ENCODE measurements around the gene CERS6. TPM values are rescaled to one million over a fixed set of nuclear protein-coding genes. Genes with fewer than 3 reads are reported as not detected.

The CERS6 gene
- total RNA-seq, 1 experiment from 2014 or later = not detected

DNA sequence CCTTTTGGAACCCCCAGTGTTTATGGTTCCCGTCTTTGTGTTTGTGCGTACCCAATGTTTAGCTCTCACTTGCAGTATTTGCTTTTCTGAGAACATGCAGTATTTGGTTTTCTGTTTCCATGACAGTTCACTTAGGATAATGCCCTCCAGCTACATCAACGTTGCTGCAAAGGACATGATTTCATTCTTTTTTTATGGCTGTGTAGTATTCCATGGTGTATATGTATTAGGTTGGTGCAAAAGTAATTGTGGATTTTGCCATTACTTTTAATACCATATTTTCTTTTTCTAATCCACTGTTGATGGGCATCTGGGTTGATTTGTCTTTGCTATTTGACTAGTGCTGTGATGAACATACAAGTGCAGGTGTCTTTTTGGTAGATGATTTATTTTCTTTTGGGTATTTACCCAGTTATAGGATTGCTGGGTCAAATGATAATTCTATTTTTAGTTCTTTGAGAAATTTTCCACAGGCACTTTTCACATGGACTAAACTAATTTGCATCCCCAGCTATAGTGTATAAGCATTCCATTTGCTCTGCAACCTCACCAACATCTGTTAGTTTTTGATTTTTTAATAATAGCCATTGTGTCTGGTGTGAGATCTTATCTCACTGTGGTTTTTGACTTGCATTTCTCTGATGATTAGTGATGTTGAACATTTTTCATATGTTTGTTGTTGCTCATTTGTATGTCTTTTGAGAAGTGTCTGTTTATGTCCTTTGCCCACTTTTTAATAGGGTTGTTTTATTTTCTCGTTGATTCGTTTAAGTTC, 63.6 kb downstream of the CERS6 start:
- Histone ChIP-seq H3K27me3 (ENCODE audit: low read length) (no peaks in the 10 kb centered on the region), H3K4me3 (ENCODE audit: low read length) (no peak overlapping the region), H2AFZ (ENCODE audit: low read length) (no peak overlapping the region), H4K20me1 (ENCODE audit: insufficient read depth, low read depth, low read length) (no peaks in the 10 kb centered on the region), H3K9me2 (replicated peaks; ENCODE audit: insufficient read depth, low read length) (no peaks in the 10 kb centered on the region), H3K4me2 (ENCODE audit: low read depth, low read length, poor library complexity, severe bottlenecking) (no peak overlapping the region), H3K36me3 (ENCODE audit: insufficient read depth, low read length) (no peaks in the 10 kb centered on the region), H3K9ac (ENCODE audit: low read length) (no peak overlapping the region), H3K79me2 (ENCODE audit: low read length) (no peaks in the 10 kb centered on the region), H3K4me1 (ENCODE audit: low read length) (no peaks in the 10 kb centered on the region), H3K27ac (ENCODE audit: low read length) (no peak overlapping the region), H3K9me3 (ENCODE audit: low read length) (no peaks in the 10 kb centered on the region)
- no peak for DNase-seq

DNA sequence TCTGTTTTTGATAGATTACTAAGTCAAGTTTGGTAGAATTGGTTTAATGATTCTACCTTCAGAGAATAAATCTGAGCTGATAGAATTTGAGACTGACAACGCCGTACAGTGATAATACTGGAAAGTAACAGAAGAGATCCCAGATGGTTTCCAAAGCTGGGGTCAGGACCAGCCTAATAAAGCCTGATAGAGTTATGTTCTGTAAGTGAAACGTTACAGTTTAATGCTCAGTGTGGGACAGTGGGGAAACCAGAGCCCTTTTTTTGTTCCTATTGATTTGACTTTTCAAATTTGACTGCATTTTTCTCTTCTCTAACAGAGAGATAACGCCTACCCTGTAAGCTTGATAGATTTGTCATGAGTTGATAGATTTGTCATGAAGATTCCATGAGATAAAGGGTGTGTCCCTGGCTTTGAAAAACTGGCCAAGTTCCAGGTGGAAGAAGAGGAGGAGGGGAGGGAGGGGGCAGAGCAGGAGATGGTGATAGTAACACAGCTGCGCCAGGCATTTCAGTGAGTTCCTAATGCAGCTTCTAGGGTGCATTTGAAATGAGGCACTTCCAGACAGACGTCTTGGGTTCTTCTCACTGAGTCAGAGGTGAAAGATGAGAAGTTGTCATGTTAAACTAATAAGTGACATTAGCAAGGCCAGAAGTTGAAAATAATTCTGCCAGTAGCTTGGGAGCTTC, 65.1 kb downstream of the CERS6 start:
- Histone ChIP-seq H3K9me2 (replicated peaks; ENCODE audit: insufficient read depth, low read length) (no peaks in the 10 kb centered on the region), H4K20me1 (ENCODE audit: insufficient read depth, low read depth, low read length) (no peaks in the 10 kb centered on the region), H3K4me3 (ENCODE audit: low read length) (no peak overlapping the region), H3K4me2 (ENCODE audit: low read depth, low read length, poor library complexity, severe bottlenecking) (no peak overlapping the region), H3K4me1 (ENCODE audit: low read length) (no peaks in the 10 kb centered on the region), H3K9ac (ENCODE audit: low read length) (no peak overlapping the region), H3K36me3 (ENCODE audit: insufficient read depth, low read length) (no peaks in the 10 kb centered on the region), H2AFZ (ENCODE audit: low read length) (no peak overlapping the region), H3K79me2 (ENCODE audit: low read length) (no peaks in the 10 kb centered on the region), H3K9me3 (ENCODE audit: low read length) (no peaks in the 10 kb centered on the region), H3K27ac (ENCODE audit: low read length) (no peak overlapping the region), H3K27me3 (ENCODE audit: low read length) (no peaks in the 10 kb centered on the region)
- DNase-seq = no peak

DNA sequence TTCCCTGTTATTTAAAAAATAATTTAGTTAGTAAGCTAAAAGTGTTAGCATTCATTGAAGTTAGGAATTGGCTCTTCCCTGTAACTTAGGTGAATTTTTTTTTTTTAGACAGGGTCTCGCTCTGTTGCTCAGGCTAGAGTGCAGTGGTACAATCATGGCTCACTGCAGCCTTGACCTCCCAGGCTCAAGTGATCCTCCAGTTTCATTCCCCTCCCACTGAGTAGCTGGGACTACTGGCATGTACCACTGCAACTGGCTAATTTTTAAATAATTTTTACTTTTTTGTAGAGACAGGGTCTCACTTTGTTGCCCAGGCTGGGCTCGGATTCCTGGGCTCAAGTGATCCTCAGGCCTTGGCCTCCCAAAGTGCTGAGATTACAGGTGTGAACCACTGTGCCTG, 66.4 kb downstream of the CERS6 start:
- no peaks in the 10 kb centered on the region for H3K79me2 ChIP-seq (ENCODE audit: low read length)
- no peak overlapping the region for H3K27ac ChIP-seq (ENCODE audit: low read length)
- no peak for DNase-seq
- no peaks in the 10 kb centered on the region for H3K9me3 ChIP-seq (ENCODE audit: low read length)
- no peaks in the 10 kb centered on the region for H3K9me2 ChIP-seq (replicated peaks; ENCODE audit: insufficient read depth, low read length)
- H3K4me2 ChIP-seq (ENCODE audit: low read depth, low read length, poor library complexity, severe bottlenecking) = no peak overlapping the region
- H4K20me1 ChIP-seq (ENCODE audit: insufficient read depth, low read depth, low read length) = no peaks in the 10 kb centered on the region
- no peak overlapping the region for H3K4me3 ChIP-seq (ENCODE audit: low read length)
- no peaks in the 10 kb centered on the region for H3K36me3 ChIP-seq (ENCODE audit: insufficient read depth, low read length)
- no peaks in the 10 kb centered on the region for H3K4me1 ChIP-seq (ENCODE audit: low read length)
- no peak overlapping the region for H2AFZ ChIP-seq (ENCODE audit: low read length)
- H3K27me3 ChIP-seq (ENCODE audit: low read length) = no peaks in the 10 kb centered on the region
- H3K9ac ChIP-seq (ENCODE audit: low read length) = no peak overlapping the region

DNA sequence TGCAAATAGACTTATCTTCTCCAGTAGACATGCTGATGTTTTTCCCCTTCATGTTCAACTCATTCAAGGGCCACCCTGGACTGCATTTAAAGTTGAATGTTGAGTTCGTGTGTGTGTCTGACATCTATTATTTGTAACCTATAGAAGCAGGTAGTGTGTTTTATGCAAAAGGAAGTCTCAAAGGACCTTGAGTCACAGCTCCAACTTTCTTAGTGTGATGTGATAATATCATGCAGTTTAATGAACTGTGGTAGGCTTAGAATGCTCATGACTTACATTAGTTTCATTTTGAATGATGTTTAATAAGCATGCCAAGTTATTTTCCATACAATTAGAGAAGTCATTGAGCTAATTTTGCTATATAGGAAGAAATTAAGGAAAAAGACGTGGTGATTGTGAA, 67.9 kb downstream of the CERS6 start:
- Histone ChIP-seq H3K9ac (ENCODE audit: low read length) (no peak overlapping the region), H2AFZ (ENCODE audit: low read length) (no peak overlapping the region), H3K4me3 (ENCODE audit: low read length) (no peak overlapping the region), H3K9me3 (ENCODE audit: low read length) (no peaks in the 10 kb centered on the region), H3K27ac (ENCODE audit: low read length) (no peak overlapping the region), H3K9me2 (replicated peaks; ENCODE audit: insufficient read depth, low read length) (no peaks in the 10 kb centered on the region), H3K79me2 (ENCODE audit: low read length) (no peaks in the 10 kb centered on the region), H3K4me1 (ENCODE audit: low read length) (no peaks in the 10 kb centered on the region), H4K20me1 (ENCODE audit: insufficient read depth, low read depth, low read length) (no peaks in the 10 kb centered on the region), H3K4me2 (ENCODE audit: low read depth, low read length, poor library complexity, severe bottlenecking) (no peak overlapping the region), H3K27me3 (ENCODE audit: low read length) (no peaks in the 10 kb centered on the region), H3K36me3 (ENCODE audit: insufficient read depth, low read length) (no peaks in the 10 kb centered on the region)
- DNase-seq = no peak

DNA sequence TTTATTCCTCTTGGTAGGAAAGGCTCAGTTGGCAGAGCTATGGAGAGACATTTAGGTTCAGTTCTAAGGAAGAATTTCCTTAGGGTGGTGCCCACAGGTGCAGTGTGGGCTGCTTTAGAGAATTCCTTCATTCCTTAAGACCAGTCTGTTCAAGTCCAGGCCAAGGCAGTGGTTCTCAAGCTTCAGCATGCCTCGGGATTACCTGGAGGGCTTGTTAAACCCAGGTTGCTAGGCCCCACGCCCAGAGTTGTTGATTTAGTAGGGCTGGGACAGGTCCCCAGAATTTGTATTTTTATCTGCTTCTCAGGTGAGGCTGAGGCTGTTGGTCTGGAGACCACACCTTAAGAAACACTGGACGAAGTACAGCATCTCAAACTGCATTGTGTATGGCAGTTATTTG, 68.9 kb downstream of the CERS6 start:
- Histone ChIP-seq H3K9me2 (replicated peaks; ENCODE audit: insufficient read depth, low read length) (no peaks in the 10 kb centered on the region), H3K4me3 (ENCODE audit: low read length) (no peak overlapping the region), H3K79me2 (ENCODE audit: low read length) (no peaks in the 10 kb centered on the region), H3K4me2 (ENCODE audit: low read depth, low read length, poor library complexity, severe bottlenecking) (no peak overlapping the region), H3K27ac (ENCODE audit: low read length) (no peak overlapping the region), H4K20me1 (ENCODE audit: insufficient read depth, low read depth, low read length) (no peaks in the 10 kb centered on the region), H3K27me3 (ENCODE audit: low read length) (no peaks in the 10 kb centered on the region), H3K4me1 (ENCODE audit: low read length) (peaks cover 7% of the 10 kb centered on the region), H3K36me3 (ENCODE audit: insufficient read depth, low read length) (no peaks in the 10 kb centered on the region), H3K9me3 (ENCODE audit: low read length) (no peaks in the 10 kb centered on the region), H3K9ac (ENCODE audit: low read length) (no peak overlapping the region), H2AFZ (ENCODE audit: low read length) (no peak overlapping the region)
- DNase-seq = no peak

DNA sequence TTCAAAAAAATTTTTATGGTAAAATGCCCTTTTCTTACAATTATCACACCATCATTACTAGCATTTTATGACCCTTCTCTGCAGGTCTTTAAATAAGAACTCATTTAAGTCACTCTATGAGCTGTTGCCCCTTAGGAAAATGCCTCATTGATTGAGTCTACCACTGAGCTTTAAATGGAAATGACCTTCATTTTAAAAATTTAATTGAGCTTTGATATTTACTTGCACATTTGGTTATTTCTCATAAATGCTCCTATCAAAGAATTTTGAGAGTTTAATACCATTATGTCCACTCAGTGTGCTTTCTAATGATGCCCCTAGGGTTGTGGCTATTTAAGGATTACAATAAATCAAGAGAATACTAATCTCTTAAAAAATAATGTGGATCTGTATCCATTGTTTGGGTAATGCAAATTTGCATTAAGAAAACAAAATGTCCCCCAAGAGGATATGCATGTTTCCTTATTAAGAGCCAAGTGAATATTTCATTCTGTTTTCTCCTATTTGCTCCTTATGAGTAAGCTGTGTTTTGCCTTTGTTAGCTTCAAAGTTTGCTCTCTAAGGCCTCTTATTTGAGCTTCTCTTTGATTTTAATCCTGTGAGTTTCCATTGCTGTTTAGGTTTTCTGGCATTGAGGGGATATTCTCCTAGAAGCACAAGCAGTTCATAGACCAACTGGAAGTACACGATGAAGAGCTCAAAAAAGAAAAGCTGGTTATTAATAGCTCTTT, 69.8 kb downstream of the CERS6 start:
- Histone ChIP-seq H3K4me3 (ENCODE audit: low read length) (no peak overlapping the region), H3K9me3 (ENCODE audit: low read length) (no peaks in the 10 kb centered on the region), H3K4me1 (ENCODE audit: low read length) (peaks cover 11% of the 10 kb centered on the region), H3K27ac (ENCODE audit: low read length) (no peak overlapping the region), H3K79me2 (ENCODE audit: low read length) (no peaks in the 10 kb centered on the region), H2AFZ (ENCODE audit: low read length) (no peak overlapping the region), H4K20me1 (ENCODE audit: insufficient read depth, low read depth, low read length) (no peaks in the 10 kb centered on the region), H3K27me3 (ENCODE audit: low read length) (no peaks in the 10 kb centered on the region), H3K4me2 (ENCODE audit: low read depth, low read length, poor library complexity, severe bottlenecking) (no peak overlapping the region), H3K9me2 (replicated peaks; ENCODE audit: insufficient read depth, low read length) (no peaks in the 10 kb centered on the region), H3K9ac (ENCODE audit: low read length) (no peak overlapping the region), H3K36me3 (ENCODE audit: insufficient read depth, low read length) (no peaks in the 10 kb centered on the region)
- no peak for DNase-seq

DNA sequence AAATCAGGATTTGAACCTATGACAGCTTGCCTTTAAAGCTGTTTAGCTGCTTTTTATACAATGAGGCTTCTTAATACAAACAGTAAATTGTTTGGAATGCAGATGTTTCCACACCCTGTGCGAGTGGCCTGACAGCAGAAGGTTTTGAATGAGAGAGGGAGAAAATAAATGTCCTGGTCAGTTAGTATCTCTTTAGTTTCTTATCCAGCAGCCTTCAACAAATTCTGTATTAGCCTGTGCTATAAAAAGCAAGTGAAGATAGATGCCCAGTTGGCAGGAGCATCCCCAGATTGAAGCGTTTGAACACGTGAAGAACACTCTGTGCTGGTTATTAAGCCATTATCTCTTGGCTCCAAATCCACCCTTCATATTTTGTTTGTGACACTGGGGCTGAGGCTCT, 70.6 kb downstream of the CERS6 start:
- H2AFZ ChIP-seq (ENCODE audit: low read length) = no peak overlapping the region
- no peak overlapping the region for H3K9ac ChIP-seq (ENCODE audit: low read length)
- DNase-seq = no peak
- H3K4me3 ChIP-seq (ENCODE audit: low read length) = no peak overlapping the region
- no peaks in the 10 kb centered on the region for H3K27me3 ChIP-seq (ENCODE audit: low read length)
- H3K9me3 ChIP-seq (ENCODE audit: low read length) = no peaks in the 10 kb centered on the region
- no peaks in the 10 kb centered on the region for H3K79me2 ChIP-seq (ENCODE audit: low read length)
- peaks cover 19% of the 10 kb centered on the region for H3K4me1 ChIP-seq (ENCODE audit: low read length)
- H3K9me2 ChIP-seq (replicated peaks; ENCODE audit: insufficient read depth, low read length) = no peaks in the 10 kb centered on the region
- no peak overlapping the region for H3K4me2 ChIP-seq (ENCODE audit: low read depth, low read length, poor library complexity, severe bottlenecking)
- H3K27ac ChIP-seq (ENCODE audit: low read length) = no peak overlapping the region
- no peaks in the 10 kb centered on the region for H3K36me3 ChIP-seq (ENCODE audit: insufficient read depth, low read length)
- H4K20me1 ChIP-seq (ENCODE audit: insufficient read depth, low read depth, low read length) = no peaks in the 10 kb centered on the region

DNA sequence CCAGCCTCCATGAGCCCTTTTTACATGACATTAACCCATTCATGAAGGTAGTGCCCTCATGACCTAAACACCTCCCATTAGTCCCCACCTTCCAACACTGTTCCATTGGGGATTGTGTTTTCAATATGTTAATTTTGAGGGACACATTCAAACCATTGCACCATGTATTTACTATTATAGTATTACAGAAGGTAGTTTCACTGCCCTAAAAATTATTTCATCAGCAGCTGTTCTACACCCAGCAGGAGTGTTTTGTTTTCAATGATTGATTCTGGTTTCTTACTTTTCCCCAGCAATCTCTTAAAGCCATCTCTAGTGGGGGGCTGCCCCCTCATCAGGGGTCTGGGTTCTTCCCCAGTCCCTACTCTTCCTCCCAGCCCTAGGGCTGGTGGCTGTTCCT, 71.9 kb downstream of the CERS6 start:
- no peak overlapping the region for H3K4me2 ChIP-seq (ENCODE audit: low read depth, low read length, poor library complexity, severe bottlenecking)
- no peaks in the 10 kb centered on the region for H3K9me3 ChIP-seq (ENCODE audit: low read length)
- H3K27me3 ChIP-seq (ENCODE audit: low read length) = no peaks in the 10 kb centered on the region
- H3K4me3 ChIP-seq (ENCODE audit: low read length) = no peak overlapping the region
- no peak overlapping the region for H3K9ac ChIP-seq (ENCODE audit: low read length)
- DNase-seq = no peak
- no peak overlapping the region for H3K27ac ChIP-seq (ENCODE audit: low read length)
- H3K4me1 ChIP-seq (ENCODE audit: low read length) = peaks cover 22% of the 10 kb centered on the region
- no peaks in the 10 kb centered on the region for H3K36me3 ChIP-seq (ENCODE audit: insufficient read depth, low read length)
- H3K79me2 ChIP-seq (ENCODE audit: low read length) = no peaks in the 10 kb centered on the region
- H3K9me2 ChIP-seq (replicated peaks; ENCODE audit: insufficient read depth, low read length) = no peaks in the 10 kb centered on the region
- H4K20me1 ChIP-seq (ENCODE audit: insufficient read depth, low read depth, low read length) = no peaks in the 10 kb centered on the region
- H2AFZ ChIP-seq (ENCODE audit: low read length) = no peak overlapping the region

Data from Karpas-422 (cell line).